A172 (cell line): ENCODE results near the gene GLI2. TPM values are rescaled to one million over a fixed set of nuclear protein-coding genes. Genes with fewer than 3 reads are reported as not detected.

ENCODE experiments used
- DNase-seq: peaks from one replicate; pipeline ENCODE4 v3.0.0-alpha.2; 2015; ENCODE audit warnings: low spot score
- total RNA-seq: library from RNA; depleted of rRNA; stranded (reverse); fragments of >200 nt; shearing (Covaris generic); gene quantifications from 2 replicates; pipeline ENCODE4 v1.2.3, GENCODE V29; 2014

The GLI2 gene
- total RNA-seq, 1 experiment from 2014 or later, result 4.6 TPM

DNA sequence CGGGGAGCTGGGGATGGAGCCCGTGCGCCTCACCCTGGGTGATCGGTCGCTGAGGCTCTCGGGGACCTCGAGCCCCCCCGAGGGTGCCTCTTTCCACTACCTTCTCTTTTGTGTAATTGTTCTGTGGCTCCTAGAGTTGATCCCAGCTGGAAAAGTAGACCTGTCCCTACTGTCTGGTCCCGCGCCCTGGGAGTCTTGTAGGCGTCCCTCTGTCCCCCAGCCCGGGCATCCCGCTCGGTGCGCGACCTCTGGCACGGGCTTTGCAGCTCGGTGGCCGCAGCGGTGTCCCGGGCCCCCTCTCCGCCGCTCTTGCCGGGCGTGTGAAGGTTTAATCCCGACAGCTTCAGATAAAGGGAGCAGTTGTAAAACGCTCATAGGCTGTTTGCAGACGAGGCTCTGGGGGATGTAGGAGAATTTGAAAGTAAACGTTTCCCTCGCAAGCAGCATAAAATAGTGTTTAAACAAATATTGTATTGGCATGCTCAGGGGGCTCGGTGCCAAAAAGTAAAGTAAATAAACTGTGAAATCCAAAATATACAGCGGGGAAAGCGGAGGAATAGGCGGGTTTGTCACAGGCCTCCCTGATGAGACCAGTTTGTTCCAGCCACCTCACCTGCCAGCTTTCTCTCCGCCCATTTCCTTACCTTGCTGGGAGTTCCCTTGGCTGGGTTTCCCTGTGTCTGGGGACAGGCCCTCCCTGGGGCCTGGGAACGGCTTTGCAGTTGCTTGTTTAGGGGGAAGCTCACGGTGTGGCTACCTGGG lies 1.9 kb downstream of the GLI2 start:
- no peak for DNase-seq

DNA sequence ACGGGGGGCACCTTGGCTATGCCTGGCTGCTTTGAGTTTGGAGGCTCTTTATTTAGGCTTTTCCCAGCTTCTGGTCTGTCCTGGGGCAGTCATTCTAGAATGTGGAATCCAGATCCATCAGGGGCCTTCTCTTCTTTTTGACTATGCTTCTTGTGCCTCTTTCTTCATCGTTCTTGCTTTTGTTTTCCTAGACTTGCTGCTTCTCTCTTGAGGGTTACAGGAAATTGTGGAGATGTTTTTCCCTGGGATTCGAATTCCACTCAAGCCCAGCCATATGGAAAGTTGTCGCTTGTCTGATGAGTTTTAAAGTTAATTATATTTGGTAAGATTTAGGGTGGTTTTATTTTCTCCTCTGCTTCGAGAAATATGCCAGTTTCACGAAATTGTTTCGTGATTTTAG lies 2.4 kb downstream of the GLI2 start:
- no peak for DNase-seq

DNA sequence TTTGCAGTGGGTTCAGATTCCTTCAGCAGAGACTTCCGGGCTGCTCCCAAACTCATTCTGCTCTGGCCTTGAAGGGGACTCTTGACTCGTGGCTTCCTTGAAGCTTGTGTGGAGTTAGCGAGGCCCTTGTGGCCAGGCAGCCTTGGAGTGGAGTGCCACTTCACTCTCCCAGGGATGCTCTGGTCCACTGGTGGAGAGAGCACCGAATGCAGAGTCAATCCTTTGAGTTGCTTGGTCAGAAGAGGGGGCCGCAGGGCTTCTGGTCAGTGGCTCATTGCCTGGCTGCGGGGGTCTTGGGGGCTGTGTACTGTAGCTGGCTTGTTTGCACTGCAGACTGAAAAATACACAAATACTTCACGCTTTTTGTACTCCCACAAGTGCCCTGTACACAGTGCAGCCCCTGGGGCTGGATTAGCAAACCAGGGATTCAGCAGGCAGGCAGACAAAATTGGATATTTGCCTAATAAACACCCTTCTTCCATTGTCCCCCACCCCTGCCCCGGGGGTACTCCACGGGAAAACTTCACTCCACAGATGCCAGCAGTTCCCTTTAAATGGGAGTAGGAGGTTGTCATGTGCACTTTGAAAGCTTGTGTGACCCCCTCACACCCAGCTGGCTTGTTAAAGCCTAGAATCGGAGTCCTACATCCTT lies 3.2 kb downstream of the GLI2 start:
- DNase-seq, result no peak

DNA sequence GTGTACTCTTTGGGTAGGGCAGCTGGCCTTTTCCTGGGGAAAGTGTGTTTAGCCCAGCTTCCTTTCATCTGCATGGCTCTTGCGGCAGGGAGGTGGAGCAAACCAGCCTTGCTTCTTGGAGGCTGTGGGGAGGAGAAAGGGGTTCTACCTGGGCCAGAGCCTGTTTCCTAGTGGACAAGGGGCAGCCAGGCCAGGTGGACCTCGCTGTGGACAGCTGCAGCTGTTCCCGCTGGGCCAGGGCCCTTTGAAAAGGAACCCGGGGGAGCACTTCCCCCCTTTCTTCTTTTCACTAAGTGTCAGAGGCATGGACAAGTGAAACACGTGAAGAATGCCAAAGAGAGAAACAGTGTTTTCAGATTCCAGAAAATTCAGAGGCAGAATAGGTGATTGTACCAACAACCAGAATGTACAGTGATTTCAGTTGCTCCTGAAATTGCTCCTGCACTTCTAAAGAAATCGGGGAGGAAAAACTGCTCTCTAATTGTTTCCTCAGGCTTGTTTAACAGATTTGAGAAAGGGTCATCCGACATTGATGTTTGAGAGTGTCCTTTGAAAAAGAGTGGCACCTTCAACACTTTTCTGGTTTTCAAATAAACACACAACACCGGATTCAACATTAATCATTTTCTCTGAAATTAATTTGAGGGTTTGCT lies 3.9 kb downstream of the GLI2 start:
- no peak for DNase-seq

DNA sequence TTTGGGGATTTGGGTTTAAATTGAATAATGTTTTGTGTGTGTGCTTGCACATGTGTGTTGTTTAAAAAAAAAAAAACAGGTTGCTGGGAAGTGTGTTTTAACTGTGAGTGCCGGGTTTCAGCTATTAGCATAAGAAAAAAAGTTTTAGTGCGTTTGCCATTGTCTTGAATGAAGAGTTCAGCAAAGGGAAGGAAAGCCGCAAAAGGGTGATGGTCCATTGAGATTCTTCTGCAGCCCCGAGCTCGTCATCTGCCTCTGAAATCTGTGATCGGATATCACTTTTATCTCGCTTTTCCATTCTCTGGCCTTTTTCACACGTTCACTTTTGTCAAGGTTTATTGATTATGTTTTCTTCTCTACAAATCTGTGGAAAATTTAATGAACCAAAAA lies 4.7 kb downstream of the GLI2 start:
- no peak for DNase-seq

DNA sequence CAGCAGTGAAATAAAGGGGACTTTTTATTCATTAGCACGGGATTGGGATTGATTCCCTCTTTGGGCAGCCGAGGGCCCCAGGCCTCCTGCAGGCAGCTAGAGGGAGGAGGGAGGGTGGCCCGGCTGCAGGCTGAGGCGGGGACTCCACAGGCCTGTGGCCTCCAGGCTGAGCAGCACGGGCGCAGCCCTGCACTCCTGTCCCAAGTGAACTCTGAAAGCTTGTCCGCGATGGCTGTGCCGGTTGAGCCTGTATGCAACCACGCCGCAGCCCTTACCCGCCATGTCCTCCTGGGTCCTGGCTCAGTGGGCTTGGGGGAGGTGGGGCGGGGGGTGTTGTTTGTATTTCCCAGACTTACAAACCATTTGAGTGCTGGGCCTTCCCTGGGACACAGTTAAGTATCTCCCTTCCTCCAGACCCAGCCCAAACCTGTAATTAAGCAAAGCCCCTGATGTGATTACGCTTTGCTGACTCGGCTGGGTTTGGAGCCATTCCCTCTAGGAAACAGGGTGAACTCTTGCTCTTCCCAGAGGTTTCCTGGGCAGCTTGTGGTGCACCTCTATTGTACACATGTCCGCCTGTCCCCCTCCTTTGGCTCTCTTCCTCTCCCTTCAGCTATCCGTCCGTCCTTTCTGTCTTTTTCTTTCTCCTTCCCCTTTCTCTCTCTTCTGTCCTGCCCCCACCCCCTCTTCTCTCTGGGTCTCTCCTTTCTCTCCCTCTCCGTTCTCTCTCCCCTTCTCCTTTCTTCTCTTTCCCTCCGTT lies 5.3 kb downstream of the GLI2 start:
- DNase-seq, result no peak

DNA sequence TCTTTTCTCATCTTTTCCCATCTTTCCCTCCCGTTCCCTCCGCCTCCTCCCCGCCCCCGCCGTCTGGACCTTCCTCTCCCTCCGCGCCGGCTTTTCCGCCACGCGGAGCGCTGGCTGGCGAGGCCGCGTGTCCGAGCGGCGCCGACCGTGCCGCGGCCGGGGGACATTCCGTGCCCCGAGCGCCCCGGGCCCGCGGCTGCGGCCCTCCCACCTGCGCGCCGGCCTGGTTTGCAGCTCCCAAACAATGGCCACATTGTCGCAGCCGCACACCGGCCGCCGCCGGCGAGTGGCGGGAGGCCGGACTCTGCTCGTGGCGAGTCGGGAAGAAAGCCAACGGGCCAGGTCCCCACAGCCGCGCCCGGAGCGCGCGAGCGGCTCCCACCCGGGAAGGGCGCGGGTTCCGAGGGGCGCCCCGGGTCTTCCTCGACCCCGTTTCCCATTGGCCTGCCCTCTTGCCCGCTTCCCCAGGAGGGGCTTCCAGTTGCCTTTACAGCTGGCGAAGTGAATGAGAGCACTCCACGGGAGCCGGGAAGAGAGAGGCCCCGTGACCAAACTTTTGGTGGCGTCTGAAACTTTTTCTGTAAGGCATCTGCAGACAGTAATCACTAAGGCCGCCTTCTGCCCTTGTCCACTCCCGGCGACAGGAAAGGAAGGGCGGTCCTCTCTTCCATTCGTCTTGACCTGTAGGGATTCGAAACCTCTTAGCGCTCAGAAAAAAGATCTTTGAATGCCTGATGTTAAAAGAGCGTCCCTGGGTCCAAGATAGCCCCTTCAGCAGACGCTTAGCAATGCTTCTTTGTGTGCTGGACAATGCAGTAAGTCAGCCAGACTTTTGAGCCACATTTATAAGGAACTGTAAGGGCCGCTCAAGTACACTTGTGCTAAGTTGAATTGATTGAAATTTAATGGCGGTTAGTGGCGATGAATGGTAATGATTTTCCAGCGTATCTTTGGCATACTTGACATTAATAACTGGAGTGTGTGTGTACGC lies 6.2 kb downstream of the GLI2 start:
- no peak for DNase-seq

DNA sequence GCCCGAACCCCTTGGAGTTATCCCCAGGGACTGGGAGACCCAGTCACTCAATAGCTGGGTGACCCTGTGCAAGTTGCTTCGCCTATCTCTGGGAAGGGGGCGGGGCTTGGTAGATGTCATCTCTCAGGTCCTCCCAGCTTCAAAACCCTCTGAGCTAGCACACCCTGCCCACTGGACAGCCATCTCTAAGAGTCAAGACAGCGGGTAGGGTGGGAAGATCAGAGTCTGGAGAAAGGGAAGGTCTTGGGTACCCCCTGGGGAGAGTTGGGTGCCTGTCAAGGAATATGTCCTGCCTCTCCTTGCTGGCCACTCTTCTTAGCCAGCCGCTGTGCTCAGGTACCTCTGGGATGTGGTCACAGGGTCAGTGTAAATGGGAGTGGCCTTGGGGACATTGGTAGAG lies 8.0 kb downstream of the GLI2 start:
- no peak for DNase-seq

DNA sequence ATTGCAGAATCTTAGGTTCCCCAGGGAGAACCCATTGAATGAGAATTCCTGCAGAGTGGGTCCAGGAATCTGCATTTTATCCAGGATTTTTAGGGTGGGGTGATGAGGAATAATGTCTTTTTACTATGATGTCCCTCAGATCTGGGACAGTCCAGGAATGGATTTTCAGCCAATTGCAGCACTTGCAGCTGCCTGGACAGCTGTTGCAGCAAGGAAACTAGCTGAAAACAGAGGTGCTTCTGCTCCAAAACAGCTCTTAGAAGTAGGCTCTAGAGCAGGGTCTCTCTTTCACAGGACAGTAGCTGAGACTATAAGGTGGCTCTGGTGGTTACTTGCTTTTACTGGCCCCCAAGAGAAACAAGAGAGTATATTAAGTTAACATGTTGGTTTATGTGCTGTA lies 9.1 kb downstream of the GLI2 start:
- no peak for DNase-seq

DNA sequence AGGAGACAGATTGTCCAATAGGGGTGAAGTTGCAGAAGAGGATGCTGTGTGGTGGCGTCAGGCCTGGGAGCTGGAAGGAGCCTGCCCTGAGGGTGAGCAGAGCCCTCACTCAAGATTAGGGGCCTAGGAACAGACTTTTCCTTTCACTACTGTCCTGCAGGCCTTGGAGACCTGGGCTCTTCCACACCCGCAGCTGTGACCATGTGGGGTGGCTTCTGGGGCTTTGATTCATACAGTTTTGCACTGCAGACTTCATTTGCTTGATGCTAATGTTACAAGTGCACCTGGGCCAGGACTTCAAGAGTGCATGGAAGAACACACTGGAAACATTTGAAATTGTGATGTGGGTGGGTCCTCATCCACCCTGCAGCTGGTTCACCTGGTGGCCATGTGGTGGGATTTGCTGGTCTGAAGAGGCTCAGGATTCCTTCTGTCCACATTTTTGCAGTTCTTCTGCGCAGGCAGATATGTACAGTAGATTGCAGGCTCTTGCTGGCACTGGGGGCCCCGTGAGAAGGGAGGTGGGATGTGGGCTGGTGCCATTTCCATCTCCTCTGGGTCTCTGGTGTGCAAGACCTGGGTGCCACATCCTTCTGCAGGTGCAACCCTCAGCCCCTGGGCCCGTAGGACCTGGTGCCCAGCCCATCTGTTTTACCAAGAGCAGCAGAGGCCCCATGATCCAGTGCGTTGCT lies 9.9 kb downstream of the GLI2 start:
- no peak for DNase-seq

DNA sequence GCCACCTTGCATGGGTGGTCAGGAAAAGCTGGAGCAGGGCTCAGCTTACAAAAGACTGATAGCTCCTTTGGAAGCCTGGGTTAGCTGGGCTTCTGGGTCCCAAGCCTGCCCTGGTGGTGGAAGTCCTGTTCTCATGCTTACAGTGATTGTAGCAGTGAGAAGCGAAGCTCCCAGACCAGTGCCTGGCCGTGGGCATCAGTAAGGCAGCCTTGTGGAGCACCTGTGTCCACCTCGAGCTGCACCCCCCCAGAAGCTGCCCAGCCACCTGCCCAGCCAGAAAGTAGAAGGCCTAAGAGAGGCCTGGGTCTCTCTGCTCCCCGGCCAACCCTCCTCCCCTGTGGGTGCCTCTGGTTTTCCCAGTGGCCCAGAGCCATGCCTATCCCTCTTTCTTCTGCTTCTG lies 10.5 kb downstream of the GLI2 start:
- no peak for DNase-seq

DNA sequence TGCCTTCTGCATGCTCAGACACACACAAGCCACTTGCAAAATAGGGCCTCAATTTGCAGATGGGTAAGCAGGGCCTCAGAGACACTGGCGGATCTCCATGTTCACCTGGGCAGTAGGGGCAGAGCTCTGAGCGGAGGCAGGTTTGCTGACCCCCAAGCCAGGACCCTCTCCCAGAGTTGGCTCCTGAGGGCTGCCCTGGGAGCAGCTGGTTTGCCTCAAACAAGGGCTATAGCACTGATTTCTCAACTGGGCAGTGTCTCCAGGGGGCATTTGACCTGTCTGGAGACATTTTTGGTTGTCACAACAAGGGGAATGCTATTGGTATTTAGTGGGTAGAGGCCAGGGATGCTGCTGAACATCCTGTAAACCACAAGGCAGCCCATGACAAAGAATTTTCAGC lies 11.6 kb downstream of the GLI2 start:
- DNase-seq, result no peak

DNA sequence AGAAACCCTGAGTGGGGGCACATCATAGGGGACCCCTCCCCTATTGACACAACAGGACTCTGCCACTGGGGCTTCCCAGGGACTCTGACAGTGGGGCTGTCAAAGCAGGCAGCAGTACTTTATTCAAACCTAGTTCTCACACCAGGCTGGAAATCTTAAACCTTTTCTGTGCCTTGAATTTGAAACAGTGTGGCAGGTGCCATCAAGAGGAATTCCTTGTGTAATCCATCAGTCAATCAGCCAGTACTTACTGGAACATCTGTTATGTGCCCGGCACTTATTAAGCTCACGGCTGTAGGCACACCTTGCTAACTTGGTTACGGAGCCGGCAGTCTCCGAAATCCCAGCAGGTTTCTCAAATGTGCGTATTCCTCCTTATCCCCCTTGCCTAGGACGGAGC lies 12.0 kb downstream of the GLI2 start:
- DNase-seq, result no peak

DNA sequence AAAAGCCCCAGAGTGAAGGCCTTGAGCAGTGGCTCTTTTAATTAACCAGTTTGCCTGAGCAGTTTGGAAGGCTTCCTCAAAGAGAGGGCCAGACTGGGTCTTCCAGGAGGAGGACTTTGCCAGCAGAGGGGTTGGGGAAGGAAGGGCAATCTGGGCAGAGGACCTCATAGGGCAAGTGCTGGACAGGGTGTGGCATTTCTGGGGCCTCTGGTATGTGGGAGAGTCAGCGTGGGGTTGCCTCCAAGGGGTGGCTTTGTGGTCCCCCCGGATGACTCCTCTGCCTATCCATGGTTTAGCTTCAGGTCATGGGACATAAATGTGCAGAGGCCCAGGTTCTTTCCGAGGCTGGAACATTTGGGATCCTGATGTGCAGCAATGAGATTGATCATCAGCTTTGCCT lies 12.6 kb downstream of the GLI2 start:
- no peak for DNase-seq

DNA sequence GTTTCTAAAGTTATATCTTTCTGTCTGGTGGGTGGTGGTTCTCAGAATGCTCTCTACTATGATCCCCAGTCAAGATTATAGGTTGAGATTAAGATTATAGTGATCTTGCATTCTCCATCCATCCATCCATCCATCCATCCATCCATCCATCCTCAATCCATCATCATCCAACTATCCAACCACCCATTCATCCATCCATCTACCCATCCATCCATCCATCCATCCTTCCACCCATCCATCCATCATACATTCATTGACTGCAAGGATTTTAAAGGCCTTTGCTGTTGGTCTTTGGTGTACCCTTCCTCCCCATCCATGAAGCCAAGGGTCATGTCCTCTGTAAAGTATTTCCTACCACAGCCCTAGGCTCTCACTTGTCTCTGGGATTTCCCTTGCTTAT lies 13.1 kb downstream of the GLI2 start:
- DNase-seq, result no peak

DNA sequence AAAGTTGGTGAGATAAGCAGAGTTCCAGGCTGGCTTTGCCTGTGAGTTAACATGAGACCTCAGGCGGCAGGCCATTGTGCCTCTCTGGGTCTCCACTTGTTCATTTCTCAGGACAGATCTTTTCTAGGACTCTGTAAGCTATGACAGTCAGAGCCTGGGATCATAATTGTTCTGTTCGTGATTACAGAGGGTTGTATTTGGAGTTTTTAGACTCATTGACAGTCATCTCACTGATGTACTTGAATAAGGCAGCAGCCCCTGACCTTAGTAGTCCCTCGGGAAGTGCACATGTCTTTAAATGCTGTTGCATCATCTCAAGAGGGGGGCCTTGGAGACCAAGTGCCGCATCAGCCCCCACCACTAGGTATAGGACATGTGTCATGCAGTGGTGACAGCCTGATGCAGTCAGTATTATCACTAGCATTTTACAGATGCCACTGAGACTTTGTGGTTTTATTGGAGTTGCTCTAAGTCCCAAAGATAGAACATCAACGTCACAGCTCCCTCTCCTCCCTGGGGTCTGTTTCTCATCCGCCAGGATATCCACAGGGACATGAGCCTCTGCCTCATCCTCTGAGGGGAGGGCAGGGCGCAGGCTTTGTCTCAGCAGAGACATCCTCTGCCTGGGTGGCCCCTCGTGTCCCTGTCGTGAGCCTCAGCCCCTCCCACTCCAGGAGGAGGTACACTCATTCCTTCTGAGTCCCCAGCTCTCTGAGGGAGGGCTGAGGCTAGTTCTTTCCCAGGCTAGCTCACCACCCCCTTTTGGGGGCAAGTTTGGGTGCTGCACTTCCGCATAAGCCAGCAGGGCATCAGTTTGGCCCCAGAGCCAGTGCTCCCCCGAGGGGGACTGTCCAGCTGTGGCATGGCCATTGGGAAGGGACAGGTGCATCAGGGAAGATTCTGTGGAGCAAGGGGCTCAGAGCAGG lies 14.1 kb downstream of the GLI2 start:
- peak; percentile 47 for DNase-seq

DNA sequence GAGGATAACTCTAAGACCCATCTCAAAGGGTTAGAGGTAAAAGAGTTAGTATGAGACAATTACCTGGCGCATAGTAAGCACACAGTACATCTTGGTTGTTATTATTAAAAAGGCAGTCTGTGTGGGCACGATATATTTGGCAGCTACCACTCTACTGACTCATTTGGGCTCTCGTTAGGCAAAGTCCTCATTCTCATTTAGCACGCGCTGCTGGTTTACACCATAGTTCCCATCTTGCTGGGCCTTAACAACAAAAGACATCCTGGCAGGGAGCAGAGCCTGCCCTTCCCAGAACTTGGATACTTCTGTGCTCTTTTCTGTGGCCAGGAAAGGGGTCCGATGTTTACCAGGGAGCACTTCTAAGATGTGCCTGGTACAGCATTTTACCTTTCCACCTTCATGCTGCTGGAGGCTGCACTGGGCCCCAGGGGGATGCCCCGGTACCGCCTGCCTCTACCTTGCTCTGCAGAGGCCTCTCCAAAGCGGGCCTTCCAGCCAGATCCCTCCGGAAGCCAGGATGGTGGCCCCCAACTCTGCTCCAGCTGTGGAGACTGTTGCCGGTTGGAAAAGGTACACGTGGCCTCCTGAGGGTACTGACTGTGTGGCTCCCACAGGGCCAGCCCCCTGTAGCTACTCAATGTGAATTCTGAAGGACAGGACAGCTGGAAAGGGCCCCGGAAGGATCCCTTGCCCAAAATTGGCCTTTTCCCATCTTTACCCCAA lies 15.0 kb downstream of the GLI2 start:
- DNase-seq, result no peak

DNA sequence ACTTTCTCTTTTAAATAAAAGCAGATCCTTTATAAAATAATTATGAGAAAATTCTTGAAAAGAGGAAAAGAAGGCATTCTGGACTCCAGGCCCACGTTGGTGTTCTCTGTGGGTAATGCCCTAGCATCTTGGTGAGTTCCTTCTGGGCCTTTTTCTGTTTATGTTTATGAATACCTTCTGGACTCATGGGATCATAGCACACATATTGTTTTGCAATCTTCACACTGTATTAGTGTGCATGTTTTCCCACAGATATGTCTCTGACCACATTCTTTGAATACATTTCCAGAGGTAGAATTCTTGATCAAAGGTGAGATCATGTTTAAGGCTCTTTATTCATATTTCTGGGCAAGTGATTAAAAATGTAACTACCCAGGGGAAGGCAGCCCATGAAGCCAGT lies 15.9 kb downstream of the GLI2 start:
- DNase-seq, result no peak
